ENCODE data around the gene ADAMTS9.

DNA sequence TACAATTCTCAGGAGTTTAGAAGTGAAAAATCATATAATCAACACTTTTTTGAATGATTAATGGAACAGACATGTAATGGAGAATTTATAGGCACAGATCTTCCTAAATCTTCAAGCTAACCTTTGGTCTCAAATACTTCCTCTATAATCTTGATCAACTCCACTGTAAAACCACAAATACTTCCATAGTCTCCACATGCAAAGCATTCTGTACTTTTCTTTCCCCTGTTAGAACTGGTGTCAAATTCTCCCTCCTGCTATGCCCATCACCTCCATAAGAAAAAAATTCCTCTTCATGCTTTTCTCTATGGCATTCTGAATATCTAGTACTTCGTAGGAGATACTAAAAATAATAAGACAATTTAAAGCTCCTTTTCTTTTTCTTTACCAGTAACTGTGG lies 214.3 kb downstream of the ADAMTS9 start:
- TF ChIP-seq, protein P1, sequence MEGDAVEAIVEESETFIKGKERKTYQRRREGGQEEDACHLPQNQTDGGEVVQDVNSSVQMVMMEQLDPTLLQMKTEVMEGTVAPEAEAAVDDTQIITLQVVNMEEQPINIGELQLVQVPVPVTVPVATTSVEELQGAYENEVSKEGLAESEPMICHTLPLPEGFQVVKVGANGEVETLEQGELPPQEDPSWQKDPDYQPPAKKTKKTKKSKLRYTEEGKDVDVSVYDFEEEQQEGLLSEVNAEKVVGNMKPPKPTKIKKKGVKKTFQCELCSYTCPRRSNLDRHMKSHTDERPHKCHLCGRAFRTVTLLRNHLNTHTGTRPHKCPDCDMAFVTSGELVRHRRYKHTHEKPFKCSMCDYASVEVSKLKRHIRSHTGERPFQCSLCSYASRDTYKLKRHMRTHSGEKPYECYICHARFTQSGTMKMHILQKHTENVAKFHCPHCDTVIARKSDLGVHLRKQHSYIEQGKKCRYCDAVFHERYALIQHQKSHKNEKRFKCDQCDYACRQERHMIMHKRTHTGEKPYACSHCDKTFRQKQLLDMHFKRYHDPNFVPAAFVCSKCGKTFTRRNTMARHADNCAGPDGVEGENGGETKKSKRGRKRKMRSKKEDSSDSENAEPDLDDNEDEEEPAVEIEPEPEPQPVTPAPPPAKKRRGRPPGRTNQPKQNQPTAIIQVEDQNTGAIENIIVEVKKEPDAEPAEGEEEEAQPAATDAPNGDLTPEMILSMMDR (IDR thresholded peaks at IDR 0.05; ENCODE audit: low read depth, low read length), result no peak
- TF ChIP-seq EZH2phosphoT487 (IDR thresholded peaks at IDR 0.05; ENCODE audit: low read depth), result no peak

Data from OCI-LY3 (cell line).